Trophoblast cell (in vitro differentiated cells and primary cell): ENCODE data around the gene TNFRSF8.
A peak's percentile ranks its signal among the peaks of the same experiment; 100 is the strongest.

Experiments
- DNase-seq, 2 donors: peaks; one replicate each; pipeline ENCODE4 v3.0.0-alpha.2; 2016
- H2AFZ ChIP-seq: 2 replicates; pipeline ENCODE4 v1.6.1; 2013; ENCODE audit warnings: low read length, moderate library complexity, mild to moderate bottlenecking; ENCODE audit not compliant: insufficient read depth, poor library complexity
- H2AK5ac ChIP-seq: 2 replicates; pipeline ENCODE4 v1.6.1; 2013; ENCODE audit warnings: mild to moderate bottlenecking, low read length
- H2BK120ac ChIP-seq: 2 replicates; pipeline ENCODE4 v1.6.1; 2013; ENCODE audit warnings: low read length, mild to moderate bottlenecking, moderate library complexity; ENCODE audit not compliant: insufficient read depth, poor library complexity
- H2BK12ac ChIP-seq: 2 replicates; pipeline ENCODE4 v1.6.1; 2013; ENCODE audit warnings: mild to moderate bottlenecking, low read length, moderate library complexity
- H2BK5ac ChIP-seq: 2 replicates; pipeline ENCODE4 v1.6.1; 2013; ENCODE audit warnings: low read length, low read depth, moderate library complexity, mild to moderate bottlenecking; ENCODE audit not compliant: poor library complexity
- H3K14ac ChIP-seq: 2 replicates; pipeline ENCODE4 v1.6.1; 2013; ENCODE audit warnings: mild to moderate bottlenecking, low read length
- H3K18ac ChIP-seq: 2 replicates; pipeline ENCODE4 v1.6.1; 2013; ENCODE audit warnings: mild to moderate bottlenecking, low read length
- H3K23ac ChIP-seq: 2 replicates; pipeline ENCODE4 v1.6.1; 2013; ENCODE audit warnings: low read length
- H3K27ac ChIP-seq: 2 replicates; pipeline ENCODE4 v1.5.1; 2013; ENCODE audit warnings: low read depth, mild to moderate bottlenecking, inconsistent platforms, low read length, moderate library complexity
- H3K27me3 ChIP-seq: 2 replicates; pipeline ENCODE4 v1.6.1; 2013; ENCODE audit warnings: inconsistent platforms, mild to moderate bottlenecking, low read length, moderate library complexity; ENCODE audit not compliant: insufficient read depth
- H3K36me3 ChIP-seq, 2 experiments: 1 replicate in 1 of 2; 2 replicates in 1 of 2; pipeline ENCODE4 v1.6.1; 2013; ENCODE audit warnings: low read length in 2 of 2, mild to moderate bottlenecking in 2 of 2, moderate library complexity in 1 of 2; ENCODE audit not compliant: insufficient read depth in 2 of 2, control insufficient read depth in 1 of 2
- H3K4ac ChIP-seq: 2 replicates; pipeline ENCODE4 v1.6.1; 2013; ENCODE audit warnings: low read depth, mild to moderate bottlenecking, low read length, moderate library complexity
- H3K4me1 ChIP-seq, 2 experiments: 1 replicate in 1 of 2; 2 replicates in 1 of 2; pipeline ENCODE4 v1.6.1; 2013; ENCODE audit warnings: low read length in 2 of 2, mild to moderate bottlenecking in 2 of 2, moderate library complexity in 1 of 2; ENCODE audit not compliant: insufficient read depth in 2 of 2, control insufficient read depth in 1 of 2
- H3K4me2 ChIP-seq: 2 replicates; pipeline ENCODE4 v1.6.1; 2013; ENCODE audit warnings: inconsistent platforms, mild to moderate bottlenecking, low read length, moderate library complexity
- H3K4me3 ChIP-seq: 2 replicates; pipeline ENCODE4 v1.5.1; 2013; ENCODE audit warnings: mild to moderate bottlenecking, low read depth, low read length, inconsistent platforms
- H3K79me1 ChIP-seq: one replicate; pipeline ENCODE4 v1.6.1; 2013; ENCODE audit warnings: low read length
- H3K79me2 ChIP-seq: 2 replicates; pipeline ENCODE4 v1.6.1; 2013; ENCODE audit warnings: low read length, mild to moderate bottlenecking; ENCODE audit not compliant: control insufficient read depth, insufficient read depth, poor library complexity
- H3K9ac ChIP-seq: 2 replicates; pipeline ENCODE4 v1.6.1; 2013; ENCODE audit warnings: mild to moderate bottlenecking, low read length
- H3K9me3 ChIP-seq: 2 replicates; pipeline ENCODE4 v1.6.1; 2013; ENCODE audit warnings: low read depth, mild to moderate bottlenecking, control low read depth, inconsistent platforms, low read length; ENCODE audit not compliant: insufficient read depth
- H4K12ac ChIP-seq: 2 replicates; pipeline ENCODE4 v1.6.1; 2013; ENCODE audit warnings: low read depth, mild to moderate bottlenecking, low read length, moderate library complexity
- H4K8ac ChIP-seq: 2 replicates; pipeline ENCODE4 v1.6.1; 2013; ENCODE audit warnings: low read depth, mild to moderate bottlenecking, low read length, moderate library complexity
- H4K91ac ChIP-seq: one replicate; pipeline ENCODE4 v1.6.1; 2013; ENCODE audit warnings: low read depth, mild to moderate bottlenecking, low read length, moderate library complexity
- WGBS: extraction: QIAGEN DNeasy Blood & Tissue Kit; methylation state at CpG from one replicate; pipeline ENCODE4 v1.1.7; 2013; ENCODE audit warnings: missing lambda C conversion rate; ENCODE audit not compliant: insufficient read length, insufficient coverage; ENCODE audit errors: extremely low coverage; 5-methylcytosine and 5-hydroxymethylcytosine counted together

Gene TNFRSF8

GRCh38 chr1:12162459-12163137, 99.5 kb downstream of the TNFRSF8 start:
- Histone ChIP-seq H3K9me3 (no peaks in the 10 kb centered on the region), H2BK120ac (peak overlapping the region; percentile 9), H2AK5ac (peak overlapping the region; percentile 18), H4K8ac (no peak overlapping the region), H3K4me1 (peaks cover 25 to 33% of the 10 kb centered on the region in 2 experiments), H3K79me2 (no peaks in the 10 kb centered on the region), H3K27ac (no peak overlapping the region), H2BK5ac (no peak overlapping the region), H3K18ac (no peak overlapping the region), H2BK12ac (peak overlapping the region; percentile 20), H3K79me1 (peaks cover 28% of the 10 kb centered on the region), H3K9ac (no peak overlapping the region), H3K4ac (no peak overlapping the region), H3K4me2 (no peak overlapping the region), H4K91ac (peak overlapping the region; percentile 41), H3K23ac (no peak overlapping the region), H4K12ac (no peak overlapping the region), H3K14ac (no peak overlapping the region), H3K36me3 (no peaks in the 10 kb centered on the region), H3K27me3 (peaks cover 5% of the 10 kb centered on the region), H3K4me3 (no peak overlapping the region), H2AFZ (no peak overlapping the region)
- no CpG with 5 or more reads among the region's 11 CpGs for WGBS
- DNase-seq, result no peak

- no peak overlapping the region for H4K12ac ChIP-seq
- no peak overlapping the region for H4K8ac ChIP-seq
- H3K9ac ChIP-seq, result no peak overlapping the region
- peaks cover 31% of the 10 kb centered on the region for H3K79me1 ChIP-seq
- peak overlapping the region; percentile 78 for H4K91ac ChIP-seq
- no peaks in the 10 kb centered on the region for H3K9me3 ChIP-seq
- peak overlapping the region; percentile 16 for H3K14ac ChIP-seq
- H2BK12ac ChIP-seq, result peak overlapping the region; percentile 68
- H3K4ac ChIP-seq, result no peak overlapping the region
- H2AFZ ChIP-seq, result no peak overlapping the region
- H2AK5ac ChIP-seq, result peak overlapping the region; percentile 30
- no peak for DNase-seq
- H3K18ac ChIP-seq, result no peak overlapping the region
- no peak overlapping the region for H3K23ac ChIP-seq
- peak overlapping the region; percentile 21 for H2BK120ac ChIP-seq
- no CpG with 5 or more reads among the region's 9 CpGs for WGBS
- H3K4me2 ChIP-seq, result no peak overlapping the region
- H3K79me2 ChIP-seq, result no peaks in the 10 kb centered on the region
- H3K4me3 ChIP-seq, result no peak overlapping the region
- H3K4me1 ChIP-seq, result peaks cover 25 to 31% of the 10 kb centered on the region in 2 experiments
- H3K27ac ChIP-seq, result no peak overlapping the region
- peaks cover 5% of the 10 kb centered on the region for H3K27me3 ChIP-seq
- no peaks in the 10 kb centered on the region for H3K36me3 ChIP-seq
- no peak overlapping the region for H2BK5ac ChIP-seq
Measured at GRCh38 chr1:12163210-12163609, 100.1 kb downstream of the TNFRSF8 start.

- Histone ChIP-seq H3K4me3 (no peak overlapping the region), H2AFZ (no peak overlapping the region), H3K18ac (no peak overlapping the region), H2AK5ac (peak overlapping the region; percentile 60), H3K14ac (peak overlapping the region; percentile 53), H4K12ac (no peak overlapping the region), H3K4ac (no peak overlapping the region), H3K36me3 (no peaks in the 10 kb centered on the region), H2BK5ac (no peak overlapping the region), H3K27ac (no peak overlapping the region), H3K4me1 (peaks cover 23 to 26% of the 10 kb centered on the region in 2 experiments), H3K9me3 (no peaks in the 10 kb centered on the region), H3K23ac (no peak overlapping the region), H3K4me2 (no peak overlapping the region), H4K8ac (no peak overlapping the region), H4K91ac (peak overlapping the region; percentile 78), H3K27me3 (peaks cover 5% of the 10 kb centered on the region), H2BK12ac (peak overlapping the region; percentile 68), H3K9ac (no peak overlapping the region), H2BK120ac (peak overlapping the region; percentile 21), H3K79me2 (no peaks in the 10 kb centered on the region), H3K79me1 (peaks cover 25% of the 10 kb centered on the region)
- DNase-seq, result no peak
- no CpG with 5 or more reads among the region's 5 CpGs for WGBS
Measured at GRCh38 chr1:12164210-12164609, 101.1 kb downstream of the TNFRSF8 start.

GRCh38 chr1:12165342-12165741, 102.2 kb downstream of the TNFRSF8 start:
- Histone ChIP-seq H3K14ac (no peak overlapping the region), H3K4me3 (no peak overlapping the region), H3K4ac (no peak overlapping the region), H3K9ac (no peak overlapping the region), H3K79me2 (no peaks in the 10 kb centered on the region), H3K27me3 (peaks cover 5% of the 10 kb centered on the region), H2BK5ac (no peak overlapping the region), H3K4me1 (peaks cover 23 to 26% of the 10 kb centered on the region in 2 experiments), H2AK5ac (no peak overlapping the region), H2AFZ (no peak overlapping the region), H2BK12ac (peak overlapping the region; percentile 5), H3K18ac (no peak overlapping the region), H3K79me1 (peaks cover 24% of the 10 kb centered on the region), H4K91ac (peak overlapping the region; percentile 78), H3K23ac (no peak overlapping the region), H3K4me2 (no peak overlapping the region), H4K12ac (no peak overlapping the region), H3K36me3 (no peaks in the 10 kb centered on the region), H3K9me3 (no peaks in the 10 kb centered on the region), H2BK120ac (peak overlapping the region; percentile 18), H4K8ac (no peak overlapping the region), H3K27ac (no peak overlapping the region)
- peak; percentile 54 to 59 for DNase-seq
- no CpG with 5 or more reads among the region's 4 CpGs for WGBS
